MM.1S (cell line): ENCODE data around the gene PKNOX1.

Source experiments
- DNase-seq: peaks from one replicate; pipeline ENCODE4 v3.0.0-alpha.2; 2015
- H2AFZ ChIP-seq: fragments of 300-600 bp; sonication (generic); 2 replicates; pipeline ENCODE4 v1.6.0; 2016; ENCODE audit warnings: antibody characterized with exemption, low read length
- H3F3A ChIP-seq: fragments of 300-600 bp; sonication (generic); 2 replicates; pipeline ENCODE4 v1.6.1; 2016; ENCODE audit warnings: mild to moderate bottlenecking, antibody characterized with exemption, low read length, moderate library complexity, mixed read lengths; ENCODE audit not compliant: insufficient read depth
- H3K27ac ChIP-seq: fragments of 300-600 bp; sonication (generic); 2 replicates; pipeline ENCODE4 v1.5.1; 2016; ENCODE audit warnings: mild to moderate bottlenecking, low read length
- H3K27me3 ChIP-seq: fragments of 300-600 bp; sonication (generic); replicated peaks from 2 replicates; pipeline ENCODE4 v1.6.0; 2016; ENCODE audit warnings: low read length; ENCODE audit not compliant: insufficient read depth
- H3K36me3 ChIP-seq: fragments of 300-600 bp; sonication (generic); replicated peaks from 2 replicates; pipeline ENCODE4 v1.6.1; 2016; ENCODE audit warnings: mild to moderate bottlenecking, low read length, mixed read lengths; ENCODE audit not compliant: insufficient read depth
- H3K4me1 ChIP-seq: fragments of 300-600 bp; sonication (generic); 2 replicates; pipeline ENCODE4 v1.6.1; 2016; ENCODE audit warnings: low read length, mixed read lengths
- H3K4me2 ChIP-seq: fragments of 300-600 bp; sonication (generic); 2 replicates; pipeline ENCODE4 v1.6.0; 2016; ENCODE audit warnings: low read depth, low read length
- H3K4me3 ChIP-seq: fragments of 300-600 bp; sonication (generic); 2 replicates; pipeline ENCODE4 v1.5.1; 2016; ENCODE audit warnings: low read length, mixed read lengths
- H3K79me2 ChIP-seq: fragments of 300-600 bp; sonication (generic); 2 replicates; pipeline ENCODE4 v1.6.1; 2016; ENCODE audit warnings: mixed run types, low read length, mixed read lengths
- H3K9ac ChIP-seq: fragments of 300-600 bp; sonication (generic); 2 replicates; pipeline ENCODE4 v1.6.1; 2016; ENCODE audit warnings: low read length, mixed read lengths
- H3K9me2 ChIP-seq: fragments of 300-600 bp; sonication (generic); replicated peaks from 2 replicates; pipeline ENCODE4 v1.6.1; 2016; ENCODE audit warnings: mild to moderate bottlenecking, low read length, mixed read lengths; ENCODE audit not compliant: insufficient read depth
- H3K9me3 ChIP-seq: fragments of 300-600 bp; sonication (generic); replicated peaks from 2 replicates; pipeline ENCODE4 v1.6.1; 2016; ENCODE audit warnings: mild to moderate bottlenecking, low read length, mixed read lengths; ENCODE audit not compliant: insufficient read depth
- H4K20me1 ChIP-seq: fragments of 300-600 bp; sonication (generic); 2 replicates; pipeline ENCODE4 v1.6.1; 2016; ENCODE audit warnings: mild to moderate bottlenecking, low read length, moderate library complexity, mixed read lengths; ENCODE audit not compliant: insufficient read depth
- CTCF ChIP-seq: fragments of 300-600 bp; sonication (generic); IDR thresholded peaks from 2 replicates; pipeline ENCODE4 v1.5.1; 2016; ENCODE audit warnings: antibody characterized with exemption, low read length, mixed read lengths
- EZH2 ChIP-seq: fragments of 300-600 bp; sonication (generic); optimal IDR thresholded peaks from 2 replicates; pipeline ENCODE3; 2017; ENCODE audit warnings: low read depth, mild to moderate bottlenecking, antibody characterized with exemption, low read length, mixed read lengths
- EZH2phosphoT487 ChIP-seq: fragments of 300-600 bp; sonication (generic); IDR thresholded peaks from 2 replicates; pipeline ENCODE4 v1.6.1; 2018; ENCODE audit warnings: antibody characterized with exemption, low read length

Gene PKNOX1

GRCh38 chr21:42969193-42969600, 5.2 kb upstream of the PKNOX1 start:
- DNase-seq: no peak
- peaks cover 5% of the 10 kb centered on the region for H3K4me1 ChIP-seq
- H3K79me2 ChIP-seq: no peaks in the 10 kb centered on the region
- H3K4me2 ChIP-seq: no peak overlapping the region
- H3K27me3 ChIP-seq: no peaks in the 10 kb centered on the region
- H3K9ac ChIP-seq: no peak overlapping the region
- no peaks in the 10 kb centered on the region for H3K9me2 ChIP-seq
- no peaks in the 10 kb centered on the region for H3K9me3 ChIP-seq
- H3K36me3 ChIP-seq: no peaks in the 10 kb centered on the region
- no peaks in the 10 kb centered on the region for H4K20me1 ChIP-seq
- TF ChIP-seq CTCF (no peak), EZH2 (no peak), EZH2phosphoT487 (no peak)
- no peaks in the 10 kb centered on the region for H3F3A ChIP-seq
- no peak overlapping the region for H3K27ac ChIP-seq
- H3K4me3 ChIP-seq: no peak overlapping the region
- H2AFZ ChIP-seq: no peak overlapping the region

- H3K4me2 ChIP-seq: no peak overlapping the region
- H3K27ac ChIP-seq: no peak overlapping the region
- peaks cover 11% of the 10 kb centered on the region for H3K4me1 ChIP-seq
- no peaks in the 10 kb centered on the region for H3K9me2 ChIP-seq
- H3K79me2 ChIP-seq: peaks cover 10% of the 10 kb centered on the region
- H3K9ac ChIP-seq: no peak overlapping the region
- H3K36me3 ChIP-seq: no peaks in the 10 kb centered on the region
- no peaks in the 10 kb centered on the region for H4K20me1 ChIP-seq
- H3F3A ChIP-seq: peaks cover 8% of the 10 kb centered on the region; the same call in 1 of the 2 replicates
- no peaks in the 10 kb centered on the region for H3K9me3 ChIP-seq
- H2AFZ ChIP-seq: no peak overlapping the region
- no peak overlapping the region for H3K4me3 ChIP-seq
- H3K27me3 ChIP-seq: no peaks in the 10 kb centered on the region
- TF ChIP-seq EZH2: no peak
- no peak for TF ChIP-seq EZH2phosphoT487
- no peak for TF ChIP-seq CTCF
- no peak for DNase-seq
Observed at GRCh38 chr21:42970946-42971653, 3.3 kb upstream of the PKNOX1 start.

- no peaks in the 10 kb centered on the region for H3K36me3 ChIP-seq
- H3K79me2 ChIP-seq: peaks cover 18% of the 10 kb centered on the region
- H3K27me3 ChIP-seq: no peaks in the 10 kb centered on the region
- DNase-seq: no peak
- no peak overlapping the region for H2AFZ ChIP-seq
- TF ChIP-seq CTCF (no peak), EZH2 (no peak), EZH2phosphoT487 (no peak)
- H3K4me3 ChIP-seq: no peak overlapping the region
- H3K9me2 ChIP-seq: no peaks in the 10 kb centered on the region
- no peak overlapping the region for H3K27ac ChIP-seq
- H3K9ac ChIP-seq: no peak overlapping the region
- peaks cover 15% of the 10 kb centered on the region for H3K4me1 ChIP-seq
- H3K4me2 ChIP-seq: no peak overlapping the region
- no peaks in the 10 kb centered on the region for H4K20me1 ChIP-seq
- H3K9me3 ChIP-seq: no peaks in the 10 kb centered on the region
- H3F3A ChIP-seq: peaks cover 10% of the 10 kb centered on the region; the same call in 1 of the 2 replicates
Observed at GRCh38 chr21:42971897-42972275, 2.5 kb upstream of the PKNOX1 start.
